HG03575 (cell line): Measurements from ENCODE around the gene SMARCA4.
"Not testable (repeated sequence)": the region's sequence is repeated elsewhere in the genome, so short reads cannot be mapped to it uniquely, and the experiment has no call there.

Experiments
- ATAC-seq: cut with Tn5 transposase; IDR thresholded peaks from one replicate; pipeline ENCODE4 v1.9.1; 2021; ENCODE audit not compliant: unreplicated experiment, insufficient number of reproducible peaks, low FRiP score; ENCODE audit errors: extremely low read depth

The SMARCA4 gene

DNA sequence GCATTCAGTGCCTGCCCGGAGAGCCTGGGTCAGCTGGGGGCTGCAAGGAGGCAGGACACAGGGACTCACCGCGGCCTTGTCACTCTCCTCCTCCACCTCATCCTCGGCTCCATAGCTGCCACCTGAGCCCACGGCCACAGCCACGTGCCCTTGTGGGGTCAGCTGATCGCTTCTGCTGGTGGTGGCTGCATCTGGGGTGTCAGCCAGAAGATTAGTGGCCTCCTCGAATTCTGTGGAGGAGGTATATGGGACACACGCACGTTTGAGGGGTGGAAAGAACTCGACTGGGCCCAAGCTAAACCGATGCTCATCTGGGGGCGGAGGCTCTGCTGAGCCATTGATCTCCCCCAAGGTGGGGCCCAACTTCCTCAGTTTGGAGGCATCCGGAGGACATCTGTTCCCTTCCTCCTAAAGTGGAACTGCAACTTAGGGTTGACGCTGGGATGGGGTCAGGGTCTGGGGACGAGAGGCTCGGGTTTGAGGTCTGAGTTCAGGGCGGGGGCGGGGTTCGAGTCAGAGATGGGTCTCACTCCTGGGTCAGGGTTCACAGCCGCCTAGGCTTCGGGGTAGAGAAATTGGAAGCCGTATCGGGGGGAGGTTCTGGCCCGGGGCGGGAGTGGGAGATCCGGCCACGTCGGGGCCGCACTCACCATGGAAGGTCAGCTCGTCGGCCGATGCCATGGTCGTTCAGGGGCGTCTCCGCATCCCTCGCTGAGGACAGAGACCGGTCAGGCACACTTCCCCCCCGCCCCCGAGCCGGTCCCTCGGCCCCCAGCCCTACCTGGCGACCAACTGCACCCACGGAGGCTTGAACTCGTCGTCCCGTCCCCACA, 32.9 kb upstream of the SMARCA4 start:
- ATAC-seq = no peak

DNA sequence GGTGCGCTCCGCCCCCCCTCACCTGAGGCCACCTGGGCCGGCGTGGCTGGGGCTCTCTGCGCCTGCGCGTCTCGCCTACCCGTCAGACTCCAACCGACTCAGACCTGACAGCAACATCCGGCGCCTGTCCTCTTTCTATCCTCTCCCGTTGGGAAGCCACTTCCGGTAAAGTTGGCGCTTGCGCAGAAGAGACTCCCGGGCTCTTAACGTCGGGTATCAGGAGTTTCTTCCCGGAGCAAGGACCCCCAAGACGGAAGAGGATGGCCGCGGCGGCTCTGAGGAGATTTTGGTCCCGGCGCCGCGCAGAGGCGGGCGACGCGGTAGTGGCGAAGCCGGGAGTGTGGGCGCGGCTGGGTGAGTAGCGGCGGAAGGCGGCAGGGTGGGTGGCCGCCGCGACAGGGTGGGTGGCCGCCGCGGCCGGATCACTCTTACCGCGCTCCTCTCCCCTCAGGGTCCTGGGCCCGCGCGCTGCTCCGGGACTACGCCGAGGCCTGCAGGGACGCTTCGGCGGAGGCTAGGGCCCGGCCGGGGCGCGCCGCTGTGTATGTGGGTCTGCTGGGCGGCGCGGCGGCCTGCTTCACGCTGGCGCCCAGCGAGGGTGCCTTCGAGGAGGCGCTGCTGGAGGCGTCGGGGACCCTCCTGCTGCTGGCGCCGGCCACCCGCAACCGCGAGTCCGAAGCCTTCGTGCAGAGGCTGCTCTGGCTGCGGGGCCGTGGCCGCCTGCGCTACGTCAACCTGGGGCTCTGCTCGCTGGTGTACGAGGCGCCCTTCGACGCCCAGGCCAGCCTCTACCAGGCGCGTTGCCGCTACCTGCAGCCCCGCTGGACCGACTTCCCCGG, 32.0 kb upstream of the SMARCA4 start, which contains the start of the genes TIMM29 and YIPF2:
Gene TIMM29, plus strand, starts transcription at position 249 of the 839 bp plus-strand sequence. Its CDS starts 12 bp downstream, at position 261.
Gene YIPF2, minus strand, starts transcription at position 77 of the 839 bp plus-strand sequence. CDS start 229 bp downstream, outside the sequence.
- ATAC-seq = no peak

DNA sequence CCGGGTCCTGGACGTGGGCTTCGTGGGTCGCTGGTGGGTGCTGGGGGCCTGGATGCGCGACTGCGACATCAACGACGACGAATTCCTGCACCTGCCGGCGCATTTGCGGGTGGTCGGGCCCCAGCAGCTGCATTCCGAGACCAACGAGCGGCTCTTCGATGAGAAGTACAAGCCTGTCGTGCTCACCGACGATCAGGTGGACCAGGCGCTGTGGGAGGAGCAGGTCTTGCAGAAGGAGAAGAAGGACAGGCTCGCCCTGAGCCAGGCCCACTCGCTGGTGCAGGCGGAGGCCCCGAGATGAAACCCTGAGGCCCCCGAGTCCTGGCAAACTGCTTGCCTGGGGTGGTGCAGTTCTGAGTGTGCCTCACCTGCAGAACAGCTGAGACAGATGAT, 31.4 kb upstream of the SMARCA4 start:
- ATAC-seq = no peak

DNA sequence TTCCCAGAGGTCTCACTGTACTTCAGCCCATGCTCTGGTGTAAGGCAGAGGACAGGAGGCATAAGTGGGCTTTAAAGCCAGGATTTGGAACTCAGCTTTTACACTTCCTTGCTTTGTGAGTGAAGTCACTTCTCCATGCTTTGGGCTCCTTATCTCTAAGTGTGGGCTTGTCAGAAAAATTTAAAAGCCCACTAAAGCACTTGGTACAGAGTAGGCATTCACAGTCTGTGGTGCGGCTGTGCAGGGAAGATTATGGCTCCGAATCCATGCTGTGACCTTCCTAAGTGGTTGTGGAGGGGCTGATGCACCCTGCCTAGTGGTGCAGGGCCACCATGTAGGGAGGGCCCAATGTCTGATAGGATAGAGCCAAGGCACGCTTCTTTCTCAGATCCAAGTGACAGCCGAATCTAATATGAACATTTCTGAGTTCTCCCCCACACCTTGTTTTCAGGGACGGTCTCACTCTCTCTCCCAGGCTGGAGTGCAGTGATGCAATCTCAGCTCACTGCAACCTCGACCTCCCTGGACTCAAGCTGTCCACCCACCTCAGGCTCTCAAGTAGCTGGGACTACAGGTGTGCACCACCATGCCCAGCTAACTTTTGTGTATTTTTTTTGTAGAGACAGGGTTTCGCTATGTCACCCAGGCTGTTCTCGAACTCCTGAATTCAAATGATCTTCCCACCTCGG, 25.3 kb upstream of the SMARCA4 start:
- no peak for ATAC-seq

DNA sequence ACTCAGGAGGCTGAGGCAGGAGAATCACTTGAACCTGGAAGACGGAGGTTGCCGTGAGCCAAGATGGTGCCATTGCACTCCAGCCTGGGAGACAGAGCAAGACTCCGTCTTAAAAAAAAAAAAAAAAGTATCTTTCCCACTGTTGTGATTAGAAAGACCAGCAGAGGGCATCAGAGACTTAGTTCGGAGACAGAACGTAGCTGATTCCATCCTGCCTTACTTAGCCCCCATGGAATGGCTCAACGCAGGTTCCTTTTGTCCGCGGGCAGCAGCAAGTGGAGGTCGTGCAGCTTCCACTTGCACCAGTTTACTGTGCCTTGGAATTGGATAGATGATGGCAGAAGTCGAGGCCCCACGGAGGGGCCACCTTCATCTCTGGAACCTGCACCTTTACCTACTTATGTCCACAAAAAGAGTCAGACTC, 24.2 kb upstream of the SMARCA4 start:
- no peak for ATAC-seq

DNA sequence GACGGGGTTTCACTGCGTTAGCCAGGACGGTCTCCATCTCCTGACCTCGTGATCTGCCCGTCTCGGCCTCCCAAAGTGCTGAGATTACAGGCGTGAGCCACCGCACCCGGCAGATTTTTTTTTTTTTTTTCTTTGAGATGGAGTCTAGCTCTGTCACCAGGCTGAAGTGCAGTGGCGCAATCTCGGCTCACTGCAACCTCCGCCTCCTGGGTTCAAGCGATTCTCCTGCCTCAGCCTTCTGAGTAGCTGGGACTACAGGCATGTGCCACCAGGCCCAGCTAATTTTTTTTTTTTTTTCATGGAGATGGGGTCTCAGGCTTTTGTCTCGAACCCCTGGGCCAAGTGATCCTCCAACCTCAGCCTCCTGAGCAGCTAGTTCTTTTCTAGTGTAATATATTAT, 19.2 kb upstream of the SMARCA4 start:
- ATAC-seq = not testable (repeated sequence)

DNA sequence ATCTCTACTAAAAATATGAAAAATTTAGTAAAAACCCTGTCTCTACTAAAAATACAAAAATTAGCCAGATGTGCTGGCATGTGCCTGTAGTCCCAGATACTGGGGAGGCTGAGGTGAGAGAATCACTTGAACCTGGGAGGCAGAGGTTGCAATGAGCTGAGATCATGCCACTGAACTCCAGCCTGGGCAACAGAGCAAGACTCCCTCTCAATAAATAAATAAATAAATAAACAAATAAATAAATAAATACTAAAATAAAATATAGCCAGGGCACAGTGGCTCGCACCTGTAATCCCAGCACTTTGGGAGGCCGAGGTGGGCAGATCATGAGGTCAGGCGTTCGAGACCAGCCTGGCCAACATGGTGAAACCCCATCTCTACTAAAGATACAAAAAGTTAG, 17.4 kb upstream of the SMARCA4 start:
- not testable (repeated sequence) for ATAC-seq

DNA sequence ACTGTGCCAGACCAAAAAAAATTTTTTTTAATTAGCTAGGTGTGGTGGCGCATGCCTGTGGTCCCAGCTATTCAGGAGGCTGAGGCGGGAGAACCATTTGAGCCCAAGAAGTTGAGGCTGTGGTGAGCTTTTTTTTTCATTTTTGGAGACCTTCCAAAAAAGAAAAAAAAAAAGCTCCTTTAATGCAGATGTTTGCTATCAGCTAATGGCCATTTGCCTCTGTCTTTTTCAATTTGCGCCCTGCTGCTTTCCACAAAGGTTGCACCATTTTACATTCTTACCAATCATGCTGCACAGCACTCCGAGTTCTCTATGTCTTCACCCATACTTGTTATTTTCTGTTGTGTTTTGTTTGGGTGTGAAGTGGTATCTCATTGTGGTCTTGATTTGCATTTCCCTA, 15.6 kb upstream of the SMARCA4 start:
- no peak for ATAC-seq

DNA sequence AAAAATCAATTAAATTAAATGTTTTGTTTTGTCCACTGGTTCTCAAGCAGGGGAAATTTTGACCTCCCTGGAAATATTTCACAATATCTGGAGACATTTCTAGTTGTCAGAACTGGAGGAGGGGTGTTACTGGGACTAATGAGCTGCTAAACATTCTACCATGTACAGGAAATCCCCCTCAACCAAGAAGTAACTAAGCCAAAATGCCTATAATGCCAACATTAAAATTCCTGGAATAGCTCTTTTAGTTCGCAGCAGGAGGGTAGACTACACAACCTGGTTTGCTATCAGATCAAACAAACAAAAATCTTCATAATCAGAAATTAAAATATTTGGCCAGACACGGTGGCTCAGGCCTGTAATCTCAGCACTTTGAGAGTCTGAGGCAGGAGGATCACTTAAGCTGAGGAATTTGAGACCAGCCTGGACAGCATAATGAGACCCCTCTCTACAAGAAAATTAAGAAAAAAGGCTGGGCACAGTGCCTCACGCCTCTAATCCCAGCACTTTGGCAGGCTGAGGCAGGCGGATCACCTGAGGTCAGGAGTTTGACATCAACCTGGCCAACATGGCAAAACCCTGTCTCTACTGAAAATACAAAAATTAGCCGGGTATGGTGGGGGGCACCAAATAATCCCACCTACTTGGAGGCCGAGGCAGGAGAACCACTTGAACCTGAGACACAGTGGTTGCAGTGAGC, 13.7 kb upstream of the SMARCA4 start:
- no peak for ATAC-seq

DNA sequence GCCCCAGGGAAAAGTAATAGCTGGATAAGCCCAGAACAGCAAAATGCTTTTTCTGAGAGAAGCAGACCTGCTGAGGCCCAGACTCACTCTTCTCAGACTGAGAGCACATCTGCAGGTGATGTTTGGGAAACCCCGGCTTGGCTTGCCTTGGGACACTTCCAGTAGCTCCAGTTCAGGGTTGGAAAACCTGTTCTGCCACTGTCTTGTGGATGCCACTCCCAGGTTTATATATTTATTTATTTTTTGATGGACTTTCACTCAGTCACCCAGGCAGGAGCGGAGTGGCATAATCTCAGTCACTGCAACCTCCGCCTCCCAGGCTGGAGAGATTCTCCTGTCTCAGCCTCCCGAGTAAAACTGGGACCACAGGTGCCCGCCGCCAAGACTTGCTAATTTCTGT, 8.0 kb upstream of the SMARCA4 start:
- no peak for ATAC-seq

DNA sequence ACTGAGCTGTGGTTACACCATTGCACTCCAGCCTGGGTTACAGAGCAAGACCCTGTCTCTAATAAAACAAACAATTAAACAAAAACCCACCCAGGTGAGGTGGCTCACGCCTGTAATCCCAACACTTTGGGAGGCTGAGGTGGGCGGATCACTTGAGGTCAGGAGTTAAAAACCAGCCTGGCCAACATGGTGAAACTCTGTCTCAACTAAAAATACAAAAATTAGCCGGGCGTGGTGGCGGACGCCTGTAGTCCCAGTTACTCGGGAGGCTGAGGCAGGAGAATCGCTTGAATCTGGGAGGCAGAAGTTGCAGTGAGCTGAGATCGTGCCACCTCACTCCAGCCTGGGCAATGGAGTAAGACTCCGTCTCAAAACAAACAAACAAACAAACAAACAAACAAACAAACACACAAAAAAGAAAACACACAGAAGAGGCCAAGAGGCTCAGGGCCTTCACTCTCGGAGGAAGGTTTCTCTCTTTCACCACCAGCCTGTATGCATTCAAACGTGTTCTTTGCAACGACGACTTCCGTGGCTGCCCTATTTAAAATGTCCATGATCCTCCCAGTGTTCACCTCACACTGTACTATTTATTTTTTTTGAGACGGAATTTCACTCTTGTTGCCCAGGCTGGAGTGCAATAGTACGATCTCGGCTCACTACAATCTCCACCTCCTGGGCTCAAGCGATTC, 1.4 kb upstream of the SMARCA4 start:
- ATAC-seq = not testable (repeated sequence)

DNA sequence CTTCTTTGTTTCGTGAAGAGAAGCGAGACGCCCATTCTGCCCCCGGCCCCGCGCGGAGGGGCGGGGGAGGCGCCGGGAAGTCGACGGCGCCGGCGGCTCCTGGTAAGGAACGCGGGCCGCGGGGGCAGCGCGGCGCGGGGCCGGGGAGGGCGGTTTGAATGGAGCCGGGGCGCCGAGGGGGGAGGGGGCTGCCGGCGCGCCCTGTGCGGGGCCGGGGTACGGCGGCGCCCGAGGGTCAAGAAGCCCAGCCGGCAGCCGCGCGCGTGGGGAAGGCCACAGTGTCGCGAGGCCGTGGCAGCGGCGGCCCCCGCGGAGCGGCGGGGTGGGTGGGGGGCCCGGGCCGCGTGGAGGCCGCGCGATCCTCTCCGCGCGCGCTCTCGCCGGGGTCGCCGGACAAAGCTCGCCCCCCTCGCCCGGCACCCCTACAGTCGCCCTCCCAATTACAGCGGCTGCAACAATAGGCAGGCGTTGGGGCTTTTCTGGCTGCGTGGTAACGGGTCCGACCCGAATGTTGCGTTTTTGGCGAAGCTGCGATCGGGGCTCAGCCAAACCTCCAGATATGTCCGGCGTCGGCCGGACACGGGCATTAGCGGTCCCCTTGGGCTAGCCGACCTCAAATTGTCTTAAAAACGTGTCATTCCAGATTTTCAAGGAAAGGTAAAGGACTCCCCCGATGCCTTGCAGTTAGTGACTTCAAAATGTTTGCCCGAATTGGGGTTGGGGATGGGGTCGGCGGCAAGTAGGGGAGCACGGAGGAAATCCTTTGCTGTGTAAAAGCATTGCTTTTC, 437 bp downstream of the SMARCA4 start:
- no peak for ATAC-seq

DNA sequence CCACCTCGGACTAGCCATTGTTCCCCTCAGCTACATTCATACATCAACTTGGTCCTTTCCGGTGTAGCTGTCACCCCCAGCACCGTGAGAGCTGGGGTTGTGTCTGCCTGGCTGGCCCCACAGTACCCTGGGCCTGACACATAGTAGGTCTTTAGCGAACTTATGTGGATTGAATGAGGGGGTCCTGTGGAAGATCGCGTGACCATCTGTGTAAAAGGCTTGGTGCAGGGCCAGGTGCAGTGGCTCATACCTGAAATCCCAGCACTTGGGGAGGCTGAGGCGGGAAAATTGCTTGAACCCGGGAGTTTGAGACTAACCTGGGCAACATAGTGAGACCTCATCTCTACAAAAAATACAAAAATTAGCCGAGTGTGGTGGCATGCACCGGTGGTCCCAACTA, 2.0 kb downstream of the SMARCA4 start:
- no peak for ATAC-seq

DNA sequence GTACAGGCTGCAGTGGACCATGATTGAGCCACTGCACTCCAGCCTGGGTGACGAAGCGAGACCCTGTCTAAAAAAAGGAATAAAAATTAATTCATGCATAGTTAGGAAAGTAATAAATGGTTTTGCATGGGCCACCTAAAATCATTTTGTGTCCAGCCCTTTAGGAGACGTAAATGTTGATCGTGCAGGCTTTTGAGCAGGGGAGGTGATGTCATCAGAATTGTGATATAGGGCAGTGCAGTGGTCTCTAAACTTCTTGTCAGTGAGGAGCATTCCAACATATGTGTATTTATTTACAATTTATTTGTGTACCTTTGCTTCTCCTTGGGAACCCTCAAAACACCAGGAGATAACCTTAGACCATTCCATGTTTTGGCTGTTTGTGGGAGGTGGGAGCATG, 3.0 kb downstream of the SMARCA4 start:
- no peak for ATAC-seq

DNA sequence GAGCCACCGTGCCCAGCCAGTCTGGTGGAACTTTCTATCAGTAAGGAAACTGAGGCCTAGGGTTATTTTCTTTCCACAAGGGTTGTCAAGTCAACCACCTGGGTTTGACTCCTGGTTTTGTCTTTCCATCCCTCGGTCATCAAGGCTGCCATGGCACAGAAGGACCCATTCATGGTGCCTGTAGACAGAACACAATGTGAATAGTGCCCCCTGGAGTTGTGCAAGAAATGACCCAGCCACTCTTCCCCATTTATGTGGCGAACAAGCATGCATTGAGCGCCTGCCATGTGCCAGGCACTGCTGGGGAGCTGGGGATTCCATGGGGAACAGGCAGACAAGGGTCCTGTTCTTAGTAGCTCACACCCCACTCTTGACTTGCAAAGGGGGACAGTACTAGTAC, 4.1 kb downstream of the SMARCA4 start:
- ATAC-seq = no peak

DNA sequence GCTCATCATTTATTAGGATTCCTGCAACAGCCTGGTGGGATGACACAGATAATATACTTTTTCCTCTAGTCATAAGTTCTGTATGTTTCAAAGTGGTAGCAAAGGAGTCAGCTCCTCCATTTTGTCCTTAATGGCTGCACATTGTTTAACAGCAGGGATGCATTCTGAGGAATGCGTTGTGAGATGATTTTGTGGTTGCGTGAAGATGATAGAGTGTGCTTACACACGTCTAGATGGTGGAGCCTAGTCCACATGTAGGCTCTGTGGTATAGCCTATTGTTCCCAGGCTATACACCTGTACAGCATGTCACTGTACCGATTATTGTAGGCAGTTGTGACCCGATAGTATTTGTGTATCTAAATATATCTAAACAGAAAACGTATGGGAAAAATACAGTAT, 4.6 kb downstream of the SMARCA4 start:
- no peak for ATAC-seq

DNA sequence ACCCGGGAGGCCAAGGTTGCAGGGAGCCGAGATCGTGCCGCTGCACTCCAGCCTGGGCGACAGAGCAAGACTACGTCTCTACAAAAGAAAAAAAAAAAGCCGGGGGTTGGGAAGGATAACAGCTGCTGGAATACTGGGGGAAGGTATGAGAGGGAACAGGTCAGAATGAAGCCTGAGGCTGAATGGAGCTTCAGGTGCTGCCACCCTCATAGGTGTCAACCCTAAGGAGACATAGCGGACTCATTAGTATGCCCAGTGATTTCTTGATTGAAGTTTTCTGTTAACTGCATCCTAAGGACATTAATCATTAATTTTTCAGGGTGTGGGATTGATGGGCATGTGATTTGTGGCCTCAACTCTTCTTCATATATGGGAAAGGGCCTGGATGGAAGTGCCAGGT, 6.0 kb downstream of the SMARCA4 start:
- no peak for ATAC-seq
